ENCODE data around the gene SKI.

The SKI gene

DNA sequence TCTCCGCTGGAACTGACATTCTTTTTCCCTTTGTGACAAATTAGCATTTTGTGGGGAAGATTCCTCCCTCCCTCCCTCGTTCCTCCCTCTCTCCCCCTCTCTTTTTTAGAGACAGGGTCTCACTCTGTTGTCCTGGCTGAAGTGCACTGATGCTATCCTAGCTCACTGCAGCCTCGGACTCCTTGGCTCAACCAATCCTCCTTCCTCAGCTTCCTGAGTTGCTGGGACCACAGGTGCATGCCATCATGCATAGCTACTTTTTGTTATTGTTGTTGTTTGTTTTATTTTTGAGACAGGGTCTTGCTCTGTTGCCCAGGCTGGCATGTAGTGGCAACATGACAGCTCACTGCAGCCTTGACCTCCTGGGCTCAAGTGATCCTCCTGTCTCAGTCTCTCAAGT is 6.8 kb upstream of the SKI start:
- TF ChIP-seq FOXP2 (optimal IDR thresholded peaks at IDR 0.05; ENCODE audit: control extremely low read depth, extremely low read length, insufficient read depth) = no peak
- no peak for TF ChIP-seq EZH2 (IDR thresholded peaks at IDR 0.05)
- no peak for TF ChIP-seq POLR2AphosphoS5 (IDR thresholded peaks at IDR 0.05; ENCODE audit: borderline replicate concordance, low read depth, low read length)
- H3K36me3 ChIP-seq (ENCODE audit: insufficient read depth, low read length) = no peaks in the 10 kb centered on the region
- no peaks in the 10 kb centered on the region for H3K9me3 ChIP-seq (ENCODE audit: low read depth, low read length)
- H3K9ac ChIP-seq (ENCODE audit: insufficient read length) = no peak overlapping the region
- no peak for DNase-seq (ENCODE audit: low read depth, low spot score)
- H3K27ac ChIP-seq = no peak overlapping the region
- no peak overlapping the region for H3K4me3 ChIP-seq

DNA sequence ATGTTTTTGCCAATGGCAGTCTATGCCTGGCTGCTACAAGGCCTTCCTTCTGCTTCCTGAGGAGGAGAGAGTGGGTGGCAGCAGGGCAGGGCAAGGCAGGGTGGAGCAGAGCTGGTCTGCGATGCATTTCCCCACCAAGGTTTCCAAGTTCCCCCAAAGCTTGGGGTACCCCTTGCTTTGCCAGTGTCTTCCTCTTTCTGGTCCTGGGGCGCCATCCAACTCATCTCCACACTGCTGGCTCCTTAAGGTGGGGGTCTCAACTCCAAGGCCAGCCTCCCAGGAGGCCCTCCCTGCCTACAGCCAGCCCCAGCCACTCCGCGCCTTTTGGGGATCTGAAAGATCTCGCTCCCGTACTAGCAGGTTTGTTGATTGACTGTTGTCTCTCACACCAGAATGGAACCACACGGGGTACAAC is 3.9 kb upstream of the SKI start:
- no peak for TF ChIP-seq EZH2 (IDR thresholded peaks at IDR 0.05)
- TF ChIP-seq FOXP2 (optimal IDR thresholded peaks at IDR 0.05; ENCODE audit: control extremely low read depth, extremely low read length, insufficient read depth) = no peak
- no peak for TF ChIP-seq POLR2AphosphoS5 (IDR thresholded peaks at IDR 0.05; ENCODE audit: borderline replicate concordance, low read depth, low read length)
- DNase-seq (ENCODE audit: low read depth, low spot score) = no peak
- Histone ChIP-seq H3K9me3 (ENCODE audit: low read depth, low read length) (no peaks in the 10 kb centered on the region), H3K4me3 (no peak overlapping the region), H3K9ac (ENCODE audit: insufficient read length) (no peak overlapping the region), H3K36me3 (ENCODE audit: insufficient read depth, low read length) (no peaks in the 10 kb centered on the region), H3K27ac (no peak overlapping the region)

GRCh38 chr1:2224631-2225428 is 3.3 kb upstream of the SKI start:
- no peak overlapping the region for H3K27ac ChIP-seq
- H3K9ac ChIP-seq (ENCODE audit: insufficient read length) = no peak overlapping the region
- H3K4me3 ChIP-seq = no peak overlapping the region
- no peaks in the 10 kb centered on the region for H3K9me3 ChIP-seq (ENCODE audit: low read depth, low read length)
- no peak for DNase-seq (ENCODE audit: low read depth, low spot score)
- no peaks in the 10 kb centered on the region for H3K36me3 ChIP-seq (ENCODE audit: insufficient read depth, low read length)
- no peak for TF ChIP-seq POLR2AphosphoS5 (IDR thresholded peaks at IDR 0.05; ENCODE audit: borderline replicate concordance, low read depth, low read length)
- no peak for TF ChIP-seq EZH2 (IDR thresholded peaks at IDR 0.05)
- no peak for TF ChIP-seq FOXP2 (optimal IDR thresholded peaks at IDR 0.05; ENCODE audit: control extremely low read depth, extremely low read length, insufficient read depth)

GRCh38 chr1:2226525-2227345 is 1.4 kb upstream of the SKI start:
- no peak for TF ChIP-seq POLR2AphosphoS5 (IDR thresholded peaks at IDR 0.05; ENCODE audit: borderline replicate concordance, low read depth, low read length)
- DNase-seq (ENCODE audit: low read depth, low spot score) = no peak
- Histone ChIP-seq H3K9ac (ENCODE audit: insufficient read length) (peak overlapping the region; percentile 84), H3K4me3 (no peak overlapping the region), H3K27ac (no peak overlapping the region; the same call in 1 of the 2 replicates), H3K9me3 (ENCODE audit: low read depth, low read length) (no peaks in the 10 kb centered on the region), H3K36me3 (ENCODE audit: insufficient read depth, low read length) (no peaks in the 10 kb centered on the region)

DNA sequence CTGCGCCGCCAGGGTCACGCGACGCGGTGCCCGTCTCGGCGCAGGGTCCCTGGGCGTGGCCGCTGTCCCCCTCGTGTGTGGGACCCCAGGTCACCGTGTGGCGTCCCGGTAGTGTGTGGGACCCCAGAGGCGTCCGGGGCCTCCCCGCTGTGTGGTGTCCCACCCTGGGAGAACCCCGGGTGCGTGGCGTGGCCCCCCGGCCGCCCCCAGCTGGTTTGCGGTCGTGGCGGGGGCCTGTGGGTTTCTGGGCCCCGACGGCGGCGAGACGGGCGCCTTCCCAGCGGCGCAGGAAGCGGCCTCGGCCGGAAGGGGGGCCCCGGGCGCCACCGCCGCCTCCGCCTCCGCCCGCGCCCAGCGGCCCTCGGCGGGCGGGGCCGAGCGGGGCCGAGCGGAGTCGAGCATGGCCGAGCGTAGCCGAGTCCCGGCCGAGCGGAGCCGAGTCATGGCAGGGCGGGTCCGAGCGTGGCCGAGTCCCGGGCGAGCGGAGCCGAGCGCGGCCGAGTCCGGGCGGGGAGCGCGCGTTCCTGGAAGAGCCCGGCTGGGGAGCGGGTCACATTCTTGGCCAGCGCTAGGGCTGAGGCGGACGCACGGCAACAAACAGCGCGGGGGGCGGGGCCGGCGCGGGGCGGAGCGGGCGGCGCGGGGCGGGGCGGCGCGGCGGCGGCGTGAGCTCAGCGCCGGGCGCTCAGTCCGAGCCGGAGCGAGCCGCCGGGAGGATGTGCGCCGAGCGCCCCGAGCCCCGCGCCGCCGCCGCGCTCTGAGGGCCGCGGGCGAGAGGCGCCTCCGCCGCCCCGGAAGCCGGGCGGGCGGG is 568 bp upstream of the SKI start:
- Histone ChIP-seq H3K9me3 (ENCODE audit: low read depth, low read length) (no peaks in the 10 kb centered on the region), H3K36me3 (ENCODE audit: insufficient read depth, low read length) (no peaks in the 10 kb centered on the region), H3K9ac (ENCODE audit: insufficient read length) (peak overlapping the region; percentile 84), H3K27ac (peak overlapping the region; percentile 87), H3K4me3 (peak overlapping the region; percentile 69)
- TF ChIP-seq EZH2 (IDR thresholded peaks at IDR 0.05) = no peak
- peak; percentile 88 for TF ChIP-seq FOXP2 (optimal IDR thresholded peaks at IDR 0.05; ENCODE audit: control extremely low read depth, extremely low read length, insufficient read depth)
- DNase-seq (ENCODE audit: low read depth, low spot score) = no peak

- no peak for DNase-seq (ENCODE audit: low read depth, low spot score)
- Histone ChIP-seq H3K36me3 (ENCODE audit: insufficient read depth, low read length) (no peaks in the 10 kb centered on the region), H3K9ac (ENCODE audit: insufficient read length) (peak overlapping the region; percentile 87), H3K9me3 (ENCODE audit: low read depth, low read length) (no peaks in the 10 kb centered on the region), H3K27ac (no peak overlapping the region), H3K4me3 (peak overlapping the region; percentile 80)
- TF ChIP-seq FOXP2 (optimal IDR thresholded peaks at IDR 0.05; ENCODE audit: control extremely low read depth, extremely low read length, insufficient read depth) (no peak), EZH2 (IDR thresholded peaks at IDR 0.05) (no peak), POLR2AphosphoS5 (IDR thresholded peaks at IDR 0.05; ENCODE audit: borderline replicate concordance, low read depth, low read length) (no peak)
These were observed 546 bp downstream of the SKI start for GRCh38 chr1:2228694-2229036.

GRCh38 chr1:2229037-2229864 is 1.1 kb downstream of the SKI start:
- no peak for TF ChIP-seq POLR2AphosphoS5 (IDR thresholded peaks at IDR 0.05; ENCODE audit: borderline replicate concordance, low read depth, low read length)
- TF ChIP-seq EZH2 (IDR thresholded peaks at IDR 0.05) = no peak
- TF ChIP-seq FOXP2 (optimal IDR thresholded peaks at IDR 0.05; ENCODE audit: control extremely low read depth, extremely low read length, insufficient read depth) = no peak
- Histone ChIP-seq H3K9me3 (ENCODE audit: low read depth, low read length) (no peaks in the 10 kb centered on the region), H3K36me3 (ENCODE audit: insufficient read depth, low read length) (no peaks in the 10 kb centered on the region), H3K4me3 (peak overlapping the region; percentile 80), H3K27ac (no peak overlapping the region), H3K9ac (ENCODE audit: insufficient read length) (peak overlapping the region; percentile 87)
- no peak for DNase-seq (ENCODE audit: low read depth, low spot score)

Data from SK-N-MC (cell line).